Nucleus accumbens (tissue), 56 donors: ENCODE results near the gene SLC39A12.

Source experiments
- DNase-seq, 56 donors: peaks; one replicate each; lab custom pipeline; 2025; lab: John Stamatoyannopoulos, UW

The SLC39A12 gene

GRCh38 chr10:17961551-17962422 lies 10.1 kb downstream of the SLC39A12 start:
- no peak for DNase-seq

- no peak for DNase-seq
These were observed 11.7 kb downstream of the SLC39A12 start for GRCh38 chr10:17963431-17963830.

- no peak for DNase-seq
These were observed 14.0 kb downstream of the SLC39A12 start for GRCh38 chr10:17965649-17966235.

- no peak for DNase-seq
These were observed 22.8 kb downstream of the SLC39A12 start for GRCh38 chr10:17974505-17974904.

GRCh38 chr10:17980846-17981565 lies 29.3 kb downstream of the SLC39A12 start:
- no peak for DNase-seq

- DNase-seq = no peak
These were observed 30.2 kb downstream of the SLC39A12 start for GRCh38 chr10:17981766-17982380.

- no peak for DNase-seq
These were observed 32.3 kb downstream of the SLC39A12 start for GRCh38 chr10:17984056-17984455.

GRCh38 chr10:17984563-17984962 lies 32.8 kb downstream of the SLC39A12 start:
- DNase-seq = no peak

GRCh38 chr10:17989908-17990767 lies 38.4 kb downstream of the SLC39A12 start:
- no peak for DNase-seq

- no peak for DNase-seq
These were observed 40.5 kb downstream of the SLC39A12 start for GRCh38 chr10:17992266-17992665.

- DNase-seq = no peak
These were observed 41.6 kb downstream of the SLC39A12 start for GRCh38 chr10:17993361-17993760.

GRCh38 chr10:18000601-18001000 lies 48.9 kb downstream of the SLC39A12 start:
- DNase-seq = no peak

GRCh38 chr10:18005445-18005780 lies 53.7 kb downstream of the SLC39A12 start:
- DNase-seq = no peak

- peak in 6 of 56 donors; percentile 8 to 51 (median 26) for DNase-seq
These were observed 54.2 kb downstream of the SLC39A12 start for GRCh38 chr10:18005781-18006456.

- no peak for DNase-seq
These were observed 57.3 kb downstream of the SLC39A12 start for GRCh38 chr10:18008986-18009385.

- DNase-seq = no peak
These were observed 58.3 kb downstream of the SLC39A12 start for GRCh38 chr10:18010050-18010449.

- DNase-seq = no peak
These were observed 68.8 kb downstream of the SLC39A12 start for GRCh38 chr10:18020523-18020922.

GRCh38 chr10:18021725-18022480 lies 70.2 kb downstream of the SLC39A12 start:
- DNase-seq = no peak
